ENCODE measurements around the gene MPND. TPM values are rescaled to one million over a fixed set of nuclear protein-coding genes. Genes with fewer than 3 reads are reported as not detected.

The MPND gene
- total RNA-seq, result 10 to 100 TPM; 43.8 to 82.8 (median 49.0) TPM
- long read RNA-seq, donor 1, transcript MPND-207 (13 exons, 1,611 nt), result major isoform, 14 of 29 reads
- long read RNA-seq, donor 1, partial matches to known transcripts, result 11 of 29 reads
- long read RNA-seq, donor 1, other reads (novel, unspliced or antisense), result 4 of 29 reads
- long read RNA-seq, donor 2, partial matches to known transcripts, result 3 of 3 reads
- long read RNA-seq, donor 2, other reads (novel, unspliced or antisense), result 0 of 3 reads

GRCh38 chr19:4343370-4344307, at the start of gene MPND:
MPND (plus strand) TSS chr19:4343562; CDS start chr19:4343594, 32 bp downstream.
- ATAC-seq (peak; percentile 73), DNase-seq (peak; percentile 95 to 98 (median 97))
- H3K36me3 ChIP-seq (ENCODE audit: low read depth), result peaks cover 5% of the 10 kb centered on the region
- H3K9me3 ChIP-seq, result no peaks in the 10 kb centered on the region
- H3K4me1 ChIP-seq (ENCODE audit: low read depth), result peaks cover 26% of the 10 kb centered on the region
- TF ChIP-seq, protein P1, sequence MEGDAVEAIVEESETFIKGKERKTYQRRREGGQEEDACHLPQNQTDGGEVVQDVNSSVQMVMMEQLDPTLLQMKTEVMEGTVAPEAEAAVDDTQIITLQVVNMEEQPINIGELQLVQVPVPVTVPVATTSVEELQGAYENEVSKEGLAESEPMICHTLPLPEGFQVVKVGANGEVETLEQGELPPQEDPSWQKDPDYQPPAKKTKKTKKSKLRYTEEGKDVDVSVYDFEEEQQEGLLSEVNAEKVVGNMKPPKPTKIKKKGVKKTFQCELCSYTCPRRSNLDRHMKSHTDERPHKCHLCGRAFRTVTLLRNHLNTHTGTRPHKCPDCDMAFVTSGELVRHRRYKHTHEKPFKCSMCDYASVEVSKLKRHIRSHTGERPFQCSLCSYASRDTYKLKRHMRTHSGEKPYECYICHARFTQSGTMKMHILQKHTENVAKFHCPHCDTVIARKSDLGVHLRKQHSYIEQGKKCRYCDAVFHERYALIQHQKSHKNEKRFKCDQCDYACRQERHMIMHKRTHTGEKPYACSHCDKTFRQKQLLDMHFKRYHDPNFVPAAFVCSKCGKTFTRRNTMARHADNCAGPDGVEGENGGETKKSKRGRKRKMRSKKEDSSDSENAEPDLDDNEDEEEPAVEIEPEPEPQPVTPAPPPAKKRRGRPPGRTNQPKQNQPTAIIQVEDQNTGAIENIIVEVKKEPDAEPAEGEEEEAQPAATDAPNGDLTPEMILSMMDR (IDR thresholded peaks at IDR 0.05), result no peak
- H3K4me3 ChIP-seq, result peak within 1 kb of the TSS; percentile 57
- intact Hi-C loops (cut with DNase I, micrococcal nuclease), result no loop called here

GRCh38 chr19:4294389-4294788, 49.0 kb upstream of the MPND start:
- no peak overlapping the region for H3K4me3 ChIP-seq
- H3K9me3 ChIP-seq, result no peaks in the 10 kb centered on the region
- intact Hi-C loops (cut with DNase I, micrococcal nuclease), result no loop called here
- ATAC-seq (no peak), DNase-seq (no peak)
- TF ChIP-seq, protein P1 (IDR thresholded peaks at IDR 0.05), result no peak
- H3K4me1 ChIP-seq (ENCODE audit: low read depth), result no peaks in the 10 kb centered on the region
- no peaks in the 10 kb centered on the region for H3K36me3 ChIP-seq (ENCODE audit: low read depth)

DNA sequence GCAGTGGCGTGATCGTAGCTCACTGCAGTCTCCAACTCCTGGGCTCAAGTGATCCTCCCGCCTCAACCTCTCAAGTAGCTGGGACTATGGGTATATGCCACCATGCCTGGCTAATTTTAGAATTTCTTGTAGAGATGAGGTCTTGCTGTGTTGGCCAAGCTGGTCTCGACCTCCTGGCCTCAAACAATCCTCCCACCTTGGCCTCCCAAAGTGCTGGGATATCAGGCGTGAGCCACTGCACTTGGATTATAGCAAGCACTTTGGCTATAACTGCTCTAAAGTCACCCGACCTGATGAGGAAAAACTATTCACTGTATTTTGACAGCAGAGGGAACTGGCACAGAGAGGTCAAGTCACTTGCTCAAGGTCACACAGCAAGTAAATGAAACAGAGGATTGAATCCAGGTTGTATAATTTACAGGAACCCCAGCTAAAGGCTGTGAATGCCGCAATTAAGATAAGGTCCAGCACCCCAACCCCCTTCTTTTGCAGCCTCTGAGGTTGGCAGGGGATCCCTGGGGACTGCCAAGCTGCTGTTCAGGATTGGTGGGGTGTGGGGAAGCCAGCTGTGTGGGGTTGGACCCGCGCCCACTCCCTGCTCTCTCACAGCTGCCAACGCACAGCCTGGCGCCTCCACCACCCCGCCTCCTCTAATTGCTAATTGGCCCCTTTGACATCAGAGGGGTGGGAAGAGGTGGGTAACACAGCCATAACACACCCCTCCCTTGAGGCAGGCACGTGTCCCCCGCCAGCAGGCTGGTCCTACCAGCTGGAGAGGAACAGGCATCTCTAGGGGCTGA, 47.2 kb upstream of the MPND start:
- TF ChIP-seq, protein P1 (IDR thresholded peaks at IDR 0.05), result no peak
- DNase-seq, result no peak
- H3K36me3 ChIP-seq (ENCODE audit: low read depth), result no peaks in the 10 kb centered on the region
- intact Hi-C loops (cut with DNase I, micrococcal nuclease), result no loop called here
- no peaks in the 10 kb centered on the region for H3K9me3 ChIP-seq
- H3K4me3 ChIP-seq, result no peak overlapping the region
- ATAC-seq, result peak; percentile 48
- H3K4me1 ChIP-seq (ENCODE audit: low read depth), result no peaks in the 10 kb centered on the region

DNA sequence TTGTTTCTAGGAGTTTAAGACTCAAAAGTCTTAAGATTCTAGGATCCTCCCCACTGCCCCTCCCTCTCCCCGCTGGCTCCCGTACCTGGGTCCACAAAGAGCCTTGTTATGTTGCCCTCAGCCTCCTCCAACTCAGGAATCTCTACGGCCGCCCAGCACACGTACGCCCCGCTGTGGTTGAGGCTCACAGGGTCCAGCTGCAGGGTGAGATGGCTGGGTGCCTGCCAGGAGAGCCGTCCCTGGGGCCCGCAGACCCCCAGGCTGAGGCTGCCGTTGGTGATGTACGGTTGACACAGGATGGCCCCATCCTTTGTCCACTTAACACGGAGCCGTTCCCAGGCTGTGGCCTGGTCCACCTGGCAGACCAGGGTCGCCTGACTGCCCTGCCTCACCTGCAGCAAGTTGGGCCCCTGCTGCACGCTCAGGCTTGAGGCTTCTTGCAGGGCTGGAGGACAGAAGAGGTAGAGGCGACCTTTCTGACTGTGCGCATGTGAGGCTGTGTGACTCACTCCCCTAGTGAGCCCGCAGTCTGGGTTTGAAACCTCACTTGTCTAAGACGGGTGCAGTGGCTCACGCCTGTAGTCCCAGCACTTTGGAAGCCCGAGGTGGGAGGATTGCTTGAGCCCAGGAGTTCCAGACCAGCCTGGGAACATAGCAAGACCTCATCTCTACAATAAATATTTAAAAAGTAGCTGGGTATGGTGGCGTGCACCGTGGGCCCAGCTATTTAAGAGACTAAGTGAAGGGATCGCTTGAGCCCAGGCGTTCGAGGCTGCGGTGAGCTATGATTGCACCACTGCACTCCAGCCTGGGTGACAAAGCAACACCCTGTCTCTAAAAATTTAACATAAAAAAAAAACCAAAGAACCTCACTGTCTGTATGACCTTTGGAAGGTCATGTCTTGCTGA, 45.2 kb upstream of the MPND start:
- Histone ChIP-seq H3K4me3 (no peak overlapping the region), H3K9me3 (no peaks in the 10 kb centered on the region), H3K36me3 (ENCODE audit: low read depth) (no peaks in the 10 kb centered on the region), H3K4me1 (ENCODE audit: low read depth) (no peaks in the 10 kb centered on the region)
- intact Hi-C loops (cut with DNase I, micrococcal nuclease), result no loop called here
- no peak for DNase-seq
- TF ChIP-seq, protein P1 (IDR thresholded peaks at IDR 0.05), result no peak
- no peak for ATAC-seq
